ENCODE measurements around the gene ATOX1.

Gene ATOX1

GRCh38 chr5:151770383-151771258, 12.2 kb upstream of the ATOX1 start:
- DNase-seq (ENCODE audit: low spot score) = no peak

GRCh38 chr5:151766975-151767374, 8.5 kb upstream of the ATOX1 start:
- DNase-seq (ENCODE audit: low spot score) = no peak

GRCh38 chr5:151764801-151765200, 6.4 kb upstream of the ATOX1 start:
- DNase-seq (ENCODE audit: low spot score) = no peak

GRCh38 chr5:151758141-151758429, 346 bp downstream of the ATOX1 start:
- no peak for DNase-seq (ENCODE audit: low spot score)

GRCh38 chr5:151757233-151758140, 944 bp downstream of the ATOX1 start:
- DNase-seq (ENCODE audit: low spot score) = peak; percentile 50

GRCh38 chr5:151755383-151755782, 3.0 kb downstream of the ATOX1 start:
- DNase-seq (ENCODE audit: low spot score) = no peak

GRCh38 chr5:151751593-151751992, 6.8 kb downstream of the ATOX1 start:
- no peak for DNase-seq (ENCODE audit: low spot score)

- no peak for DNase-seq (ENCODE audit: low spot score)
Measured at GRCh38 chr5:151751091-151751490, 7.3 kb downstream of the ATOX1 start.

- no peak for DNase-seq (ENCODE audit: low spot score)
Measured at GRCh38 chr5:151750121-151750520, 8.3 kb downstream of the ATOX1 start.

- no peak for DNase-seq (ENCODE audit: low spot score)
Measured at GRCh38 chr5:151745071-151745705, 13.2 kb downstream of the ATOX1 start.

GRCh38 chr5:151743530-151743929, 14.9 kb downstream of the ATOX1 start:
- DNase-seq (ENCODE audit: low spot score) = no peak

- DNase-seq (ENCODE audit: low spot score) = peak; percentile 38
Measured at GRCh38 chr5:151742870-151743294, 15.5 kb downstream of the ATOX1 start.

GRCh38 chr5:151741678-151742423, 16.6 kb downstream of the ATOX1 start:
- DNase-seq (ENCODE audit: low spot score) = no peak

GRCh38 chr5:151740958-151741373, 17.5 kb downstream of the ATOX1 start:
- no peak for DNase-seq (ENCODE audit: low spot score)

- peak; percentile 77 for DNase-seq (ENCODE audit: low spot score)
Measured at GRCh38 chr5:151740336-151740942, 18.0 kb downstream of the ATOX1 start.

- no peak for DNase-seq (ENCODE audit: low spot score)
Measured at GRCh38 chr5:151739939-151740335, 18.5 kb downstream of the ATOX1 start.

GRCh38 chr5:151739395-151739794, 19.0 kb downstream of the ATOX1 start:
- DNase-seq (ENCODE audit: low spot score) = no peak

- DNase-seq (ENCODE audit: low spot score) = no peak
Measured at GRCh38 chr5:151738125-151738848, 20.1 kb downstream of the ATOX1 start.

- DNase-seq (ENCODE audit: low spot score) = no peak
Measured at GRCh38 chr5:151737431-151737830, 21.0 kb downstream of the ATOX1 start.

- no peak for DNase-seq (ENCODE audit: low spot score)
Measured at GRCh38 chr5:151735646-151736045, 22.8 kb downstream of the ATOX1 start.

- no peak for DNase-seq (ENCODE audit: low spot score)
Measured at GRCh38 chr5:151734064-151734408, 24.4 kb downstream of the ATOX1 start.
